Astrocyte (in vitro differentiated cells and primary cell): ENCODE data around the gene PLEKHH3. TPM values are rescaled to one million over a fixed set of nuclear protein-coding genes. Genes with fewer than 3 reads are reported as not detected.

Experiments
- DNase-seq: peaks from one replicate; pipeline ENCODE4 v3.0.0-alpha.2; 2010; ENCODE audit warnings: low read depth
- FAIRE-seq: peaks from 2 replicates; lab custom pipeline; 2011; peaks lifted over from hg19 to GRCh38; lab: Jason Lieb, UNC
- H2AFZ ChIP-seq: 2 replicates; pipeline ENCODE4 v1.6.0; 2012; ENCODE audit warnings: low read depth, low read length, inconsistent platforms
- H3K27ac ChIP-seq: 2 replicates; pipeline ENCODE4 v1.5.1; 2011; ENCODE audit warnings: low read depth, low read length, inconsistent platforms
- H3K27me3 ChIP-seq: 2 replicates; pipeline ENCODE4 v1.6.0; 2011; ENCODE audit warnings: low read length, inconsistent platforms; ENCODE audit not compliant: insufficient read depth
- H3K36me3 ChIP-seq: 2 replicates; pipeline ENCODE4 v1.5.1; 2011; ENCODE audit warnings: low read length, inconsistent platforms; ENCODE audit not compliant: insufficient read depth
- H3K4me1 ChIP-seq: 2 replicates; pipeline ENCODE4 v1.5.1; 2011; ENCODE audit warnings: low read length, inconsistent platforms; ENCODE audit not compliant: insufficient read depth
- H3K4me2 ChIP-seq: 2 replicates; pipeline ENCODE4 v1.6.0; 2012; ENCODE audit warnings: low read length, inconsistent platforms
- H3K4me3 ChIP-seq: 2 replicates; pipeline ENCODE4 v1.5.1; 2011; ENCODE audit warnings: low read depth, mild to moderate bottlenecking, low read length, inconsistent platforms; ENCODE audit not compliant: insufficient read depth
- H3K79me2 ChIP-seq: 2 replicates; pipeline ENCODE4 v1.6.0; 2012; ENCODE audit warnings: mild to moderate bottlenecking, low read length, inconsistent platforms; ENCODE audit not compliant: insufficient read depth
- H3K9ac ChIP-seq: 2 replicates; pipeline ENCODE4 v1.6.0; 2012; ENCODE audit warnings: mild to moderate bottlenecking, low read length, inconsistent platforms
- H3K9me3 ChIP-seq: 2 replicates; pipeline ENCODE4 v1.5.1; 2012; ENCODE audit warnings: low read depth, mild to moderate bottlenecking, low read length, inconsistent platforms; ENCODE audit not compliant: insufficient read depth
- H4K20me1 ChIP-seq: 2 replicates; pipeline ENCODE4 v1.6.0; 2012; ENCODE audit warnings: low read length, inconsistent platforms; ENCODE audit not compliant: insufficient read depth
- H3K27ac Mint-ChIP-seq: one replicate; pipeline ENCODE4 v1.8.0; 2021; ENCODE audit warnings: mild to moderate bottlenecking, mixed read lengths; ENCODE audit not compliant: unreplicated experiment
- H3K27me3 Mint-ChIP-seq: one replicate; pipeline ENCODE4 v1.8.0; 2021; ENCODE audit warnings: low read depth, mixed read lengths; ENCODE audit not compliant: unreplicated experiment
- H3K36me3 Mint-ChIP-seq: one replicate; pipeline ENCODE4 v1.8.0; 2021; ENCODE audit warnings: low read depth, mixed read lengths; ENCODE audit not compliant: unreplicated experiment
- H3K4me1 Mint-ChIP-seq: one replicate; pipeline ENCODE4 v1.8.0; 2021; ENCODE audit warnings: low read depth, mixed read lengths; ENCODE audit not compliant: unreplicated experiment
- H3K4me3 Mint-ChIP-seq: one replicate; pipeline ENCODE4 v1.8.0; 2021; ENCODE audit warnings: mild to moderate bottlenecking, moderate library complexity, mixed read lengths; ENCODE audit not compliant: unreplicated experiment
- H3K9me3 Mint-ChIP-seq: one replicate; pipeline ENCODE4 v1.8.0; 2021; ENCODE audit warnings: mild to moderate bottlenecking, mixed read lengths; ENCODE audit not compliant: unreplicated experiment
- CTCF ChIP-seq: IDR thresholded peaks from 2 replicates; pipeline ENCODE4 v1.5.1; 2011; ENCODE audit warnings: low read depth, mild to moderate bottlenecking, inconsistent platforms, low read length, moderate library complexity; ENCODE audit not compliant: insufficient read depth
- EZH2 ChIP-seq: IDR thresholded peaks from 2 replicates; pipeline ENCODE4 v1.6.1; 2012; ENCODE audit warnings: mild to moderate bottlenecking, low read length, inconsistent platforms; ENCODE audit not compliant: insufficient read depth
- total RNA-seq: library from RNA; stranded (reverse); gene quantifications from 2 replicates; pipeline ENCODE4 v1.2.1, GENCODE V29; 2021

PLEKHH3 gene
- total RNA-seq, 1 donor from 2014 or later: 14.5 TPM

GRCh38 chr17:42677012-42677857, 441 bp upstream of the PLEKHH3 start:
- H3K36me3 ChIP-seq: no peaks in the 10 kb centered on the region
- H3K9ac ChIP-seq: peak overlapping the region; percentile 86
- H3K4me3 Mint-ChIP-seq: peak overlapping the region; percentile 85
- peaks cover 58% of the 10 kb centered on the region for H3K4me1 ChIP-seq
- H3K27me3 ChIP-seq: no peaks in the 10 kb centered on the region
- peaks cover 37% of the 10 kb centered on the region for H4K20me1 ChIP-seq
- no peaks in the 10 kb centered on the region for H3K9me3 ChIP-seq
- FAIRE-seq: peak; percentile 83
- peak overlapping the region; percentile 83 for H3K27ac ChIP-seq
- H3K27ac Mint-ChIP-seq: peak overlapping the region; percentile 93
- peak overlapping the region; percentile 90 for H3K4me2 ChIP-seq
- peak; percentile 97 for DNase-seq
- no peaks in the 10 kb centered on the region for H3K9me3 Mint-ChIP-seq
- H2AFZ ChIP-seq: peak overlapping the region; percentile 83
- H3K4me3 ChIP-seq: peak overlapping the region; percentile 91
- no peaks in the 10 kb centered on the region for H3K27me3 Mint-ChIP-seq
- TF ChIP-seq CTCF: no peak
- TF ChIP-seq EZH2: no peak
- H3K36me3 Mint-ChIP-seq: peaks cover 1% of the 10 kb centered on the region
- peaks cover 11% of the 10 kb centered on the region for H3K4me1 Mint-ChIP-seq
- peaks cover 23% of the 10 kb centered on the region for H3K79me2 ChIP-seq

- Histone ChIP-seq H3K9me3 (no peaks in the 10 kb centered on the region), H3K27me3 (no peaks in the 10 kb centered on the region), H3K79me2 (peaks cover 23% of the 10 kb centered on the region), H3K36me3 (no peaks in the 10 kb centered on the region), H3K9ac (peak overlapping the region; percentile 86), H4K20me1 (peaks cover 49% of the 10 kb centered on the region), H3K27ac (peak overlapping the region; percentile 51), H3K4me1 (peaks cover 55% of the 10 kb centered on the region), H3K4me3 (peak overlapping the region; percentile 91), H2AFZ (peak overlapping the region; percentile 83), H3K4me2 (peak overlapping the region; percentile 90)
- DNase-seq (peak; percentile 45), FAIRE-seq (no peak)
- peak overlapping the region; percentile 88 for H3K4me3 Mint-ChIP-seq
- H3K27me3 Mint-ChIP-seq: peaks cover 6% of the 10 kb centered on the region
- peaks cover 11% of the 10 kb centered on the region for H3K4me1 Mint-ChIP-seq
- no peak for TF ChIP-seq EZH2
- no peak for TF ChIP-seq CTCF
- H3K9me3 Mint-ChIP-seq: no peaks in the 10 kb centered on the region
- peak overlapping the region; percentile 62 for H3K27ac Mint-ChIP-seq
- peaks cover 8% of the 10 kb centered on the region for H3K36me3 Mint-ChIP-seq
These were observed 800 bp downstream of the PLEKHH3 start for GRCh38 chr17:42675965-42676423.
